H9 (cell line): ENCODE results near the gene LRRN4CL. TPM values are rescaled to one million over a fixed set of nuclear protein-coding genes. Genes with fewer than 3 reads are reported as not detected.

ENCODE experiments used
- DNase-seq: peaks from one replicate; pipeline ENCODE4 v3.0.0-alpha.2; 2017
- H2AFZ ChIP-seq: one replicate; pipeline ENCODE4 v1.6.1; 2013; ENCODE audit warnings: mild to moderate bottlenecking, low read length, control low read depth, moderate library complexity
- H2AK5ac ChIP-seq: 2 replicates; pipeline ENCODE4 v1.6.1; 2013; ENCODE audit warnings: low read length, control low read depth, mixed read lengths; ENCODE audit not compliant: insufficient read length
- H2BK120ac ChIP-seq: one replicate; pipeline ENCODE4 v1.6.1; 2013; ENCODE audit warnings: low read depth, mild to moderate bottlenecking, low read length, control low read depth, inconsistent platforms; ENCODE audit not compliant: poor library complexity, severe bottlenecking
- H2BK12ac ChIP-seq: 2 replicates; pipeline ENCODE4 v1.6.1; 2013; ENCODE audit warnings: low read length, control low read depth, mixed read lengths, low read depth; ENCODE audit not compliant: insufficient read length
- H2BK15ac ChIP-seq: 2 replicates; pipeline ENCODE4 v1.6.1; 2013; ENCODE audit warnings: low read depth, low read length, control low read depth
- H2BK20ac ChIP-seq: one replicate; pipeline ENCODE4 v1.6.1; 2013; ENCODE audit warnings: low read depth, mild to moderate bottlenecking, low read length, control low read depth, inconsistent platforms; ENCODE audit not compliant: poor library complexity, severe bottlenecking
- H2BK5ac ChIP-seq: 2 replicates; pipeline ENCODE4 v1.6.1; 2013; ENCODE audit warnings: low read length, control low read depth, mixed read lengths; ENCODE audit not compliant: insufficient read length
- H3K14ac ChIP-seq: 2 replicates; pipeline ENCODE4 v1.6.1; 2013; ENCODE audit warnings: low read length, control low read depth; ENCODE audit not compliant: insufficient read depth
- H3K18ac ChIP-seq: 2 replicates; pipeline ENCODE4 v1.6.1; 2013; ENCODE audit warnings: low read depth, mild to moderate bottlenecking, mixed read lengths, low read length, control low read depth; ENCODE audit not compliant: insufficient read length
- H3K23ac ChIP-seq: 2 replicates; pipeline ENCODE4 v1.6.1; 2013; ENCODE audit warnings: low read length, control low read depth, mixed read lengths, low read depth; ENCODE audit not compliant: insufficient read length
- H3K23me2 ChIP-seq: 2 replicates; pipeline ENCODE4 v1.6.1; 2013; ENCODE audit warnings: low read depth, mild to moderate bottlenecking, mixed read lengths, low read length, control low read depth; ENCODE audit not compliant: insufficient read length, poor library complexity, severe bottlenecking
- H3K27ac ChIP-seq: 2 replicates; pipeline ENCODE4 v1.5.1; 2013; ENCODE audit warnings: low read length, control low read depth, mixed read lengths, low read depth; ENCODE audit not compliant: insufficient read length
- H3K27me3 ChIP-seq: 2 replicates; pipeline ENCODE4 v1.6.1; 2013; ENCODE audit warnings: low read length, control low read depth, inconsistent platforms; ENCODE audit not compliant: insufficient read depth
- H3K4ac ChIP-seq: 2 replicates; pipeline ENCODE4 v1.6.1; 2013; ENCODE audit warnings: low read depth, mild to moderate bottlenecking, control low read depth, inconsistent platforms, low read length, moderate library complexity
- H3K4me1 ChIP-seq: 2 replicates; pipeline ENCODE4 v1.6.1; 2013; ENCODE audit warnings: low read length, control low read depth, inconsistent platforms; ENCODE audit not compliant: insufficient read depth
- H3K4me2 ChIP-seq: 2 replicates; pipeline ENCODE4 v1.6.1; 2013; ENCODE audit warnings: low read length, control low read depth, mixed read lengths; ENCODE audit not compliant: insufficient read length, insufficient read depth
- H3K56ac ChIP-seq: 2 replicates; pipeline ENCODE4 v1.6.1; 2013; ENCODE audit warnings: low read depth, mild to moderate bottlenecking, mixed read lengths, low read length, control low read depth; ENCODE audit not compliant: insufficient read length
- H3K79me1 ChIP-seq: 2 replicates; pipeline ENCODE4 v1.6.1; 2013; ENCODE audit warnings: low read depth, mild to moderate bottlenecking, moderate library complexity, low read length, control low read depth, inconsistent platforms; ENCODE audit not compliant: insufficient read depth, poor library complexity, severe bottlenecking
- H3K79me2 ChIP-seq: 2 replicates; pipeline ENCODE4 v1.6.1; 2013; ENCODE audit warnings: low read length, control low read depth, inconsistent platforms; ENCODE audit not compliant: insufficient read depth
- H3K9ac ChIP-seq: 2 replicates; pipeline ENCODE4 v1.6.1; 2013; ENCODE audit warnings: low read length, control low read depth, mixed read lengths; ENCODE audit not compliant: insufficient read length; ENCODE audit errors: extremely low read depth
- H3K9me3 ChIP-seq: one replicate; pipeline ENCODE4 v1.6.1; 2013; ENCODE audit warnings: low read depth, low read length, inconsistent platforms; ENCODE audit not compliant: control insufficient read depth
- H3T11ph ChIP-seq: one replicate; pipeline ENCODE4 v1.6.1; 2013; ENCODE audit warnings: mild to moderate bottlenecking, low read length, control low read depth, inconsistent platforms
- H4K20me1 ChIP-seq: one replicate; pipeline ENCODE4 v1.6.1; 2013; ENCODE audit not compliant: control insufficient read depth, insufficient read length, insufficient read depth
- H4K5ac ChIP-seq: 2 replicates; pipeline ENCODE4 v1.6.1; 2013; ENCODE audit warnings: low read depth, mild to moderate bottlenecking, mixed read lengths, low read length, control low read depth; ENCODE audit not compliant: insufficient read length
- H4K8ac ChIP-seq: replicated peaks from 2 replicates; pipeline ENCODE4 v1.6.1; 2013; ENCODE audit warnings: low read length, control low read depth, mixed read lengths, low read depth; ENCODE audit not compliant: insufficient read length
- H4K91ac ChIP-seq: 2 replicates; pipeline ENCODE4 v1.6.1; 2013; ENCODE audit warnings: low read depth, mild to moderate bottlenecking, moderate library complexity, mixed read lengths, low read length, control low read depth; ENCODE audit not compliant: insufficient read length
- H3K27ac Mint-ChIP-seq, 3 experiments: 2 replicates in 2 of 3; 3 replicates in 1 of 3; pipeline ENCODE4 v1.8.0; 2020 to 2021; ENCODE audit warnings: mixed read lengths in 3 of 3, mild to moderate bottlenecking in 1 of 3, moderate library complexity in 1 of 3
- H3K27me3 Mint-ChIP-seq: 2 replicates; pipeline ENCODE4 v1.8.0; 2021; ENCODE audit warnings: low read depth, mild to moderate bottlenecking, moderate library complexity, mixed read lengths
- H3K36me3 Mint-ChIP-seq, 3 experiments: 2 replicates in 2 of 3; 3 replicates in 1 of 3; pipeline ENCODE4 v1.8.0; 2020 to 2021; ENCODE audit warnings: low read depth in 3 of 3, mixed read lengths in 3 of 3; ENCODE audit not compliant: insufficient read depth in 1 of 3
- H3K4me1 Mint-ChIP-seq, 2 experiments: 2 replicates each; pipeline ENCODE4 v1.8.0; 2020; ENCODE audit warnings: mixed read lengths in 2 of 2
- H3K4me3 Mint-ChIP-seq, 2 experiments: 2 replicates in 1 of 2; 3 replicates in 1 of 2; pipeline ENCODE4 v1.8.0; 2020 to 2021; ENCODE audit warnings: mild to moderate bottlenecking in 2 of 2, mixed read lengths in 2 of 2, moderate library complexity in 1 of 2
- H3K9me3 Mint-ChIP-seq, 2 experiments: 2 replicates in 1 of 2; 3 replicates in 1 of 2; pipeline ENCODE4 v1.8.0; 2020; ENCODE audit warnings: mild to moderate bottlenecking in 2 of 2, mixed read lengths in 2 of 2, moderate library complexity in 1 of 2
- CTCF ChIP-seq: fragments of 200-600 bp; sonication (generic); conservative IDR thresholded peaks from 3 replicates; pipeline ENCODE4 v1.8.0; 2021; ENCODE audit warnings: antibody characterized with exemption, mild to moderate bottlenecking
- WGBS: extraction: QIAGEN DNeasy Blood & Tissue Kit; methylation state at CpG from one replicate; pipeline ENCODE4 v1.1.7; 2013; ENCODE audit warnings: missing lambda C conversion rate, low lambda C conversion rate, mixed read lengths; ENCODE audit not compliant: insufficient read length; ENCODE audit errors: extremely low coverage; 5-methylcytosine and 5-hydroxymethylcytosine counted together
- total RNA-seq: library from RNA; stranded (reverse); gene quantifications from 2 replicates; pipeline ENCODE4 v1.2.1, GENCODE V29; 2021

The LRRN4CL gene
- total RNA-seq, 1 experiment from 2014 or later, result 0.59 TPM

GRCh38 chr11:62687508-62688396 is 1.6 kb downstream of the LRRN4CL start:
- Histone ChIP-seq H2BK5ac (no peak overlapping the region), H3K23ac (no peak overlapping the region), H2BK12ac (no peak overlapping the region), H3K79me2 (no peaks in the 10 kb centered on the region), H3K27me3 (no peaks in the 10 kb centered on the region), H2BK15ac (no peak overlapping the region), H3K18ac (no peak overlapping the region), H3K4me1 (no peaks in the 10 kb centered on the region), H3K9ac (no peak overlapping the region), H2AK5ac (no peak overlapping the region), H3K79me1 (no peaks in the 10 kb centered on the region), H4K20me1 (no peaks in the 10 kb centered on the region), H3K14ac (no peak overlapping the region), H2BK120ac (no peak overlapping the region), H4K5ac (no peak overlapping the region), H3K9me3 (no peaks in the 10 kb centered on the region), H2BK20ac (no peak overlapping the region), H3K23me2 (no peaks in the 10 kb centered on the region), H4K91ac (no peak overlapping the region), H3K4me2 (no peak overlapping the region), H3K4ac (no peak overlapping the region), H4K8ac (no peak overlapping the region), H2AFZ (no peak overlapping the region), H3T11ph (no peak overlapping the region), H3K56ac (no peak overlapping the region), H3K27ac (no peak overlapping the region)
- Mint-ChIP-seq H3K36me3 (peaks cover 7 to 25% (median 24%) of the 10 kb centered on the region in 3 experiments; a peak in 5 of 7 replicates), H3K9me3 (no peaks in the 10 kb centered on the region; a peak in 1 of 5 replicates), H3K27me3 (no peaks in the 10 kb centered on the region), H3K27ac (no peak overlapping the region), H3K4me3 (no peak overlapping the region), H3K4me1 (peaks cover 0 to 10% of the 10 kb centered on the region in 2 experiments; a peak in 3 of 4 replicates)
- WGBS, result 100% methylated on average over 1 of the region's 74 CpGs
- DNase-seq, result peak; percentile 65
- TF ChIP-seq CTCF, result no peak
